HG03135 (cell line): ENCODE measurements around the gene PEBP1.

Source experiments
- ATAC-seq: cut with Tn5 transposase; IDR thresholded peaks from one replicate; pipeline ENCODE4 v1.9.1; 2021; ENCODE audit warnings: mild to moderate bottlenecking, moderate library complexity; ENCODE audit not compliant: unreplicated experiment

PEBP1 gene

DNA sequence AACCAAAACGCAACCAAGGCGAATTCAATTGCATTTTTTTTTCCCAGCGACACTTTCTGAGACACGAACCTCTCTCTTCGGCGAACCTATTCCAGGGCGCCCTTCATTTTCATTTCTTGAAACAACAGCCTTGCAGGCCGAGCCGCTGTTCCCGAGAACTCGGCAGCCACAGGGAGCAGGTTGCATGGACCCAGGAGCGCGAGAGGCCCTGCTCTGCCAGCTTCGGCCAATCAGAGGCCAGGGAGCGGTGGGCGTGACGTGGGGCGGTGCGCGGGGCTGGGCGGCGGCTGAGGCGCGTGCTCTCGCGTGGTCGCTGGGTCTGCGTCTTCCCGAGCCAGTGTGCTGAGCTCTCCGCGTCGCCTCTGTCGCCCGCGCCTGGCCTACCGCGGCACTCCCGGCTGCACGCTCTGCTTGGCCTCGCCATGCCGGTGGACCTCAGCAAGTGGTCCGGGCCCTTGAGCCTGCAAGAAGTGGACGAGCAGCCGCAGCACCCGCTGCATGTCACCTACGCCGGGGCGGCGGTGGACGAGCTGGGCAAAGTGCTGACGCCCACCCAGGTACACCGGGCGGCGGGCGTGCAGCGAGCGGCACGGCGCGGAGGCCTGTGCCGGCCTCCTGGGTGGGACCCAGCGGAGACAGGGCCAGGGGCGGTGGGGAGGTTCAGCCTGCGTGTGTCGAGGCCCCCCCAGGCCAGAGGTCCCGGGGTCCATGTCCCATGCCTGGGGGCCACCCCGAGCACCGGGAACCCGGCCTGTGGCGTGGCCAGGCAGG is at the start of gene PEBP1:
TSS of gene PEBP1 (plus strand) at position 337 of the 771 bp plus-strand sequence. CDS start at position 423, 86 bp downstream.
- peak; percentile 98 for ATAC-seq

- no peak for ATAC-seq
Measured at GRCh38 chr12:118089782-118090181, 46.1 kb upstream of the PEBP1 start.

DNA sequence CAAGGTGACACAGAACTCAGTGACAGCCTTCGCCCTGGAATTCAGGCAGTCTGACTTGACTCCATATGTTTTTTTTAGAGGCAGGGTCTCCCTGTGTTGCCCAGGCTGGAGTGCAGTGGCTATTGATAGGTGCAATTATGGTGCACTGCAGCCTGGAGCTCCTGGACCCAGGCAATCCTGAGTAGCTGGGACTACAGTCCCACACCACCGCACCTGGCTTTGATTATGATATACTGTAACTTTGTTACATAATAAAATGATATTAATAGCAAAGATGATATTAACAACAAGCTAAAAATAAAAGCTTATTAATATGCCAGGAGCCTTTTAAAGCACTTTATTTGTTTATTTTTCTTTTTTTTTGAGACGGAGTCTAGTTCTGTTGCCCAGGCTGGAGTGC is 41.9 kb upstream of the PEBP1 start:
- ATAC-seq, result no peak

DNA sequence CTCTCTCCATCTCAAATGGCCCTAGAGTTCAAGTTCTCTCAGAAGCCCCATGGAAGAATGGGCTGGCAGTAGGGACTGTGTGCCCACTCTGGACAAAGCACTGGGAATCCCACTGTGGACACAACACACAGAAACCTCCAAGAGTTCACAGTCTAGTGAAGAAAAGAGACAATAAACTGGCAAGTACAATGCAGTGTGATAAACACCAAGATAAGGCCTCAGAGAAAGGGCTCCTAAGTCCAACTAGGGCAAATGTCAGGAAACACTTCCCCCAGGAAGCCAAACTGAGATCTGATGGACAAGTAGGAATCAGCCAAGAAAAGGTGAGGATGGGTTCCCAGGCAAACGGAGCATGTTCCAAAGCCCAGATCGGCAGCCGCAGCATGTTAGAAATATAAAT is 37.5 kb upstream of the PEBP1 start:
- ATAC-seq, result no peak

DNA sequence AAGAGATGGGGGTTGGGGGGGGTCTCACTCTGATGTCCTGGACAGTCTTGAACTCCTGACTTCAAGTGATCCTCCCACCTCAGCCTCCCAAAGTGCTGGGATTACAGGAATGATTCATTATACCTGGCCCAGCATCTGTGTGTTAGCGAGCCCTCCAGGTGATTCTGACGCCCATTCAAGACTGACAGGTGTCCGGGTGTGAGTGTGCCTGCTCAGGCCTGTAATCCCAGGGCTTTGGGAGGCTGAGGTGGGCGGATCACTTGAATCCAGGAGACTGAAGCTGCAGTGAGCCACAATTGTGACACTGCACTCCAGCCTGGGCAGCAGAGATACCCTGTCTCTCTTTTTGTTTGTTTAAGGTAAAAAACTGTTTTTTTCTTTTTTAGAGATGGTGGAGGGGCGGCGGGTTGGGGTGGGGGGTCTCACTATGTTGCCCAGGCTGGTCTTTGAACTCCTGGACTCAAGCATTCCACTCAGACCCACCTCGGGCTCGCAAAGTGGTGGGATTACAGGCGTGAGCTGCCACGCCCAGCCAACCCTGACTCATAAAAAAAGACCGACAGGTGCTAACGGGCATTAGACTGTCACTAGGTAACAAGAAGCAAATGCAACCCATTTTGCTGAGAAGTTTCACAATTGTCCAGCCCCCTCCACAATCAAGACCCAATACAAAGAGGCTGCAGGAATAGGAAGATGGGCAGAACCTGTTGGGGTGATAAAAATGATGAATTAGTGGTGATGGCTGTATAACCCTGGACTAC is 36.8 kb upstream of the PEBP1 start:
- ATAC-seq, result no peak

DNA sequence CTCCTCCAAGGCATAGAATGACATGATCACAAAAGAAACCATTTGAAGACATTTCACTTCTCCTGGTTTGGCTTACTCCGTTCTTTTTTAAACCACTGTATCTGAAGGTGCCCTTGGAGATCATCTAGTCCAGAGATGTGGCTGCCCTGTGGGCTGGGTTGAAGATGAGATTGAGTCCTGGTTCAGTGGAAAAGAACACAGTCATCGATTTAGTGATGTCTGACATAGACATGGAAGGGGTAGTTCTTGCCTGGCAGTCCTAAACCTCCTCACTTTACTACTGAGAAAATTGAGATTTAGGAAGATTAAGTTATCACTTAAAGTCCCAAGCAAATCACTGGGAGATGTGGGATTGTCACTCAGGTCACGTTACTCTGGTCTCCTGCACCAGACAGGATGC is 34.9 kb upstream of the PEBP1 start:
- no peak for ATAC-seq

DNA sequence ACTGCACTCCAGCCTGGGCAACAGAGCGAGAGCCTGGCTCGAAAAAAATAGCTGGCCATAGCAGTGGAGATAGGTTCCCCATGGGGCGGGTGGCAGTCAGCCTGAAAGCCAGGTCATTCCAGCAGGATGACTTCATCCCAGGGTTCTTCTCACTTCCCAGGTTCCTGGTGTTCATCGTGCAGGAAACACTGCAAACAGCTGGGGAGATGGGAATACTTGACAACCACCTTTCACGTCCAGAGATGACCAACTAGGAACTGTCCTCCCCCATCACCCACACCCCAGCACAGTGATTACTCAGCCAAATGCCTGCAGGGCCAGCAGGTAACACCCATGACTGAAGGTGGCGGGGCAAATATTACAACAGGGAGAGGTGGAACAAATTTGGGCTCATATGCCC is 33.9 kb upstream of the PEBP1 start:
- no peak for ATAC-seq

- no peak for ATAC-seq
Measured at GRCh38 chr12:118102609-118103008, 33.3 kb upstream of the PEBP1 start.

DNA sequence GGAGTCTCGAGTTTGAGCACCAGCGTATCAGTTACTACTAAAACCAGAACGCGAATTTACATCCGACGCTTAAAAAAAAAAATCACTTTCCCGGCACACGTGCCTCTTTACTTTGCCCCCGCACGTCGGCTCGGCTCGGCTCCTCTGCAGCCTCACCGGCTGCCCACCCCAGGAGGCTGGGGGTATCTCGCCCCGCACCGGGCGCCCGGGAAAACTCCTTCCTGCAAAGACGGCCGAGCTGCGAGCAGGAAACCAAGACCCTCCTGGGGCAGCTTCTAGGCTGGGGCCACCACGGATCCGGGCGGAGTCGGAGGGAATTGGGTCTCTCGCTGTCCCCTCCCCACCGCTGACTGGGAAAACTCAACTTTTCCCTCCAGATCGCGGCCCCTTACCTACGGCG is 32.7 kb upstream of the PEBP1 start:
- no peak for ATAC-seq

DNA sequence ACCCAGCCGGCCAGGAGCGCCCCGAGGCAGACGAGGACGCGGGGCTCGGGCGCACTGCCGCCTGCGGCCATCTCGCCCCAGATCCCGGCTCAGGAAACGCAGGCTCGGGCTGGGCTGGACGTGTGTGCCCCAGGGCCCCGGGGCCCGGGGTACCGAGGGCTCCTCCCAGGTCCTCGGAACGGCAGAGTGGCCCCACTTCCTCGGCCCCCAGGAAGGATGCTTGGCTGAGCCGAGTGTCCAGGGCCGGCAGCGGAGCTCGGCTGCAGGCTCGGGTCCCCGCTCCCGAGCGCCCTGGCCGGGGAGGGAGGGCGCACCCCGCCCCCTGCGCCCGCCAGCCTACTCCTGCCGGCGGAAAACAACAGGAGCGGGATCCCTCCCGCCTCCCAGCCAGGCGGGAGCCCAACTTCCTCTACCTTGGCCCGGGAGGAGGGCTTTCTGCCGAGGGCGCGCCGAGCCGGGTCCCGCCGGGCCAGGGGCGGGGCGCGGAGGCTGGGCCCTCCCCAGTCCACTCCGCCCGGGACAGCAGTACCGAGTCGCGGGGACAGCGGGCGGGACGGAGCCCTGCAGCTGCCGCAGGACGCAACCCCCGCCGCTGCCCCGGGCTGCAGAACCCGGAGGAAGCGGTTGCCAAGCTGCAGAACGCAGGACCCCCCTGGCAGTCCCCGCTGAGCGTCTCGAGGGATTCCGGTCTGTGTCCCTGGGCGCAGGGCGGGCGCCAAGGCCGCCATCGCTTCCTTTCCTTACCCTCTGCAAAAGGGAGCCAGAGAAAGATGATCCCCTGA is 32.1 kb upstream of the PEBP1 start, which contains the start of gene VSIG10:
TSS of gene VSIG10 (minus strand) at position 411 of the 782 bp plus-strand sequence. CDS start at position 71, 340 bp downstream.
- ATAC-seq, result no peak

GRCh38 chr12:118107011-118107410 is 28.9 kb upstream of the PEBP1 start:
- no peak for ATAC-seq

GRCh38 chr12:118107694-118108093 is 28.2 kb upstream of the PEBP1 start:
- no peak for ATAC-seq

GRCh38 chr12:118109088-118109487 is 26.8 kb upstream of the PEBP1 start:
- ATAC-seq, result no peak

GRCh38 chr12:118119449-118119879 is 16.5 kb upstream of the PEBP1 start:
- ATAC-seq, result no peak

- peak; percentile 77 for ATAC-seq
Measured at GRCh38 chr12:118120579-118121363, 15.2 kb upstream of the PEBP1 start.

- ATAC-seq, result no peak
Measured at GRCh38 chr12:118122264-118122663, 13.7 kb upstream of the PEBP1 start.

DNA sequence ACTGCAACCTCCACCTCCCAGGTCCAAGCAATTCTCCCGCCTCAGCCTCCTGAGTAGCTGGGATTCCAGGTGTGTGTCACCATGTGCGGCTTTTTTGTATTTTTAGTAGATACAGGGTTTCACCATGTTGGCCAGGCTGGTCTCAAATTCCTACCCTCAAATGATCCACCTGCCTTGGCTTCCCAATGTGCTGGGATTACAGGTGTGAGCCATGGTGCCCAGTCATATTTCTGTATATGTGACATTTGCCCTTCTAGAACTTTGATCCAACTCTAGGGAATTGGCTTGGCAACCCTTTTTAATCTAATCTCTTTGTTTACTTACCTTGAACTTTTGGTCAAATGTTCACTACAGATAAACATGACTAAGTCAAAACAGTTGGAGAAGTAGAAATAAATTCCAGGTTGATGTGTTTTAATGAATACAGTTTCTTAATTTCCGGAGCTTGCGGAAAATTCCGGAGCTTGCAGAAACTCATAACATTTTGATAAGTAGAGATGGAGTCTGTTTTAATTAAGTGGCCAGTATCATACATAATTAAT is 11.5 kb upstream of the PEBP1 start:
- ATAC-seq, result no peak

DNA sequence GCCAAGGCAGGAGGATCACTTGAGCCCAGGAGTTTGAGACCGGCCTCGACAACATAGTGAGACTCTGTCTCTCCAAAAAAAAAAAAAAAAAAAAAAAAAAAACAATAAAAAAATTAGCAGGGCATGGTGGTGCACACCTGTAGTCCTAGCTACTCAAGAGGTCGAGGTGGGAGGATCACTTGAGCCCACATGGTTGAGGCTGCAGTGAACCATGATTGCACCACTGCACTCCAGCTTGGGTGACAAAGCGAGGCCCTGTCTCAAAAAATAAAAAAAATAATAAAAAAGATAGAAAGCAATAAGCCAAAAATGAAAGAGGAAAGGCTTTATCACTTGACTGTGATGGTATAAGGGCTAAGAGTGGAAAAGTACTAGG is 10.2 kb upstream of the PEBP1 start:
- no peak for ATAC-seq

DNA sequence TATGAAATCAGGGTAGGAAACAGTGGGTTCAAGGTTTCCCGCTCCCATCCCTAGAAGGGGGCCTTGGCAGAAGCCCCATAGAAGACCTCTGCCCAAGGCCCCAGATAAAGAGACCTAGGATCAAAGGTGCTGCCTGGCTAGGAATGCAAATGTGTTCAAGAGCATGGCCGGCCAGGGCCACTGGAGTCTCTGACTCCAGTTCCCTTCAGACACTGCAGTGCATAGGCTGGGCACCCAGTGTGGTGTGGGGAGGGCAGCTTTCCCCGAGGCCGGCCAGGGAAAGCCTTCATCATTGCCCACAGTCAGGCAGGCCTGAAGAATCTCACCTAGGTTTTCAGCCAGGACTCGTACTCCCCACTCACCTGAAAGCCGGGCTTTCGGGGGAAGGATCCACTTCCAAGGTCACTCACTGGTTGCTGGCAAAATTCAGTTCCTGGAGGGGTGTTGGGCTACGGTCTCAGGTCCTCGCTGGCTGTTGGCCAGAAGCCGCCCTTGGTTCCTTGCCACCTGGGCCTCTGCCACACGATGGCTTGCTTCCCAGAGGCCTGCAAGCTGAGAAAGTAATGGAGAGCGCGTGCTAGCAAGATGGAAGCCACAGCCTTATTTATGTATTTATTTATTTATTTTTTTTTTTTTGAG is 9.7 kb upstream of the PEBP1 start:
- no peak for ATAC-seq

DNA sequence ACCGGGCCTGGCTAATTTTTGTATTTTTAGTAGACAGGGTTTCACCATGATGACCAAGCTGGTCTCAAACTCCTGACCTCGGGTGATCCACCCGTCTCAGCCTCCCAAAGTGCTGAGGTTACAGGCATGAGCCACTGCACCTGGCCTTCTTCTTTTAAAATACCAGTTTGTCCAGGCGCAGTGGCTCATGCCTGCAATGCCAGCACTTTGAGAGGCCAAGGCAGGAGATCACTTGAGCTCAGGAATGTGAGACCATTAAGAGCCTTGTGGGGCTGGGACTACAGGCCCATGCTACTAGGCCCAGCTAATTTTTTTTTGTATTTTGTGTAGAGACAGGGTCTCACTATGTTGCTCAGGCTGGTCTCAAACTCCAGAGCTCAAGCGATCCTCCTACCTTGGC is 8.1 kb upstream of the PEBP1 start:
- ATAC-seq, result no peak
